Fibroblast of villous mesenchyme (primary cell): ENCODE measurements around the gene PAK5. TPM values are rescaled to one million over a fixed set of nuclear protein-coding genes. Genes with fewer than 3 reads are reported as not detected.

ENCODE experiments used
- DNase-seq: peaks from one replicate; pipeline ENCODE4 v3.0.0-alpha.2; 2010; ENCODE audit warnings: low read depth
- H3K4me3 ChIP-seq: 2 replicates; pipeline ENCODE4 v1.5.1; 2011; ENCODE audit warnings: low read depth, mild to moderate bottlenecking, low read length
- CTCF ChIP-seq: IDR thresholded peaks from 2 replicates; pipeline ENCODE4 v1.5.1; 2012; ENCODE audit warnings: low read depth, mild to moderate bottlenecking, low read length; ENCODE audit not compliant: insufficient read depth
- total RNA-seq: library from RNA; depleted of rRNA; stranded (reverse); fragments of >200 nt; gene quantifications from 2 replicates; pipeline ENCODE4 v1.2.3, GENCODE V29; 2012

Gene PAK5
- total RNA-seq, 1 donor = not detected

- DNase-seq = no peak
- no peak for TF ChIP-seq CTCF
- H3K4me3 ChIP-seq = no peak overlapping the region
Measured at GRCh38 chr20:9532069-9532838, 306.6 kb downstream of the PAK5 start.

GRCh38 chr20:9531581-9531980 is 307.3 kb downstream of the PAK5 start:
- H3K4me3 ChIP-seq = no peak overlapping the region
- no peak for DNase-seq
- no peak for TF ChIP-seq CTCF

GRCh38 chr20:9523636-9524035 is 315.2 kb downstream of the PAK5 start:
- no peak for TF ChIP-seq CTCF
- DNase-seq = no peak
- H3K4me3 ChIP-seq = no peak overlapping the region

GRCh38 chr20:9520086-9520485 is 318.8 kb downstream of the PAK5 start:
- DNase-seq = no peak
- no peak overlapping the region for H3K4me3 ChIP-seq
- no peak for TF ChIP-seq CTCF

- TF ChIP-seq CTCF = no peak
- no peak for DNase-seq
- H3K4me3 ChIP-seq = no peak overlapping the region
Measured at GRCh38 chr20:9518576-9519175, 320.2 kb downstream of the PAK5 start.

GRCh38 chr20:9517297-9518162 is 321.3 kb downstream of the PAK5 start:
- DNase-seq = no peak
- TF ChIP-seq CTCF = no peak
- H3K4me3 ChIP-seq = no peak overlapping the region
